ENCODE results near the gene SYNPO2. TPM values are rescaled to one million over a fixed set of nuclear protein-coding genes. Genes with fewer than 3 reads are reported as not detected.
"Not testable (repeated sequence)": the region's sequence is repeated elsewhere in the genome, so short reads cannot be mapped to it uniquely, and the experiment has no call there.

SYNPO2 gene
- total RNA-seq, 1 donor from 2014 or later: 26.2 TPM

DNA sequence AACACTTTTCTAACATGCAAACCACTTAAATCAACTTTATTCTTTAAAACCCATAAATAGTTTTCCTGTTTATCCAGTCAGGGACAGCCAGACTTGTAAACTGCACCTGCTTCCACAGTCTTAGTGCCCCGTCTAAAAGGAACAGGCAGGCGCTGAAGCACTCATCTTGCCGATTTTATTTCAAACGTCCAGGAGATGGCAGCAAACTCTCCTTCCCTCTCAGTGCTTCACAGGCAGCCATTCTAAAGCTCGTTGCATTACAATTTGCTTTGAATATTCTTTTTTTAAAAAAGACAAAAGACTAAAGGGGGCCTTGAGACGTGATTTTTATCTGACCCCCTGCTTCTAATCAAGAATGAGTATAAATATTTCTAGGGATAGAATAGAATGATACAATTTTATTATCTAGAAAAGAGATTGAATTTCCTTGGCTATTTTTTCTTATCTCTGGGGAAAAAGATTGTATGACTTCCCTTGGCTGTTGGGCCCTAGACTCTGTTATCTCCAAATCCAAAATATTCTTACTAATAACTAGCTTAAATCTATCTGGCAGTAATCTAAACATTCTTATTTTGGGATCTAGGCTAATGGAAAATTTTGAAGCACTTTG lies 153.4 kb downstream of the SYNPO2 start:
- Histone ChIP-seq H3K27me3 (ENCODE audit: low read depth) (no peaks in the 10 kb centered on the region), H3K36me3 (no peaks in the 10 kb centered on the region), H3K4me1 (peaks cover 40% of the 10 kb centered on the region), H3K4me3 (no peak overlapping the region), H3K27ac (peak overlapping the region; percentile 54), H3K9me3 (no peaks in the 10 kb centered on the region)
- DNase-seq (no peak), ATAC-seq (peak; percentile 88 to 92)
- TF ChIP-seq, protein P1, sequence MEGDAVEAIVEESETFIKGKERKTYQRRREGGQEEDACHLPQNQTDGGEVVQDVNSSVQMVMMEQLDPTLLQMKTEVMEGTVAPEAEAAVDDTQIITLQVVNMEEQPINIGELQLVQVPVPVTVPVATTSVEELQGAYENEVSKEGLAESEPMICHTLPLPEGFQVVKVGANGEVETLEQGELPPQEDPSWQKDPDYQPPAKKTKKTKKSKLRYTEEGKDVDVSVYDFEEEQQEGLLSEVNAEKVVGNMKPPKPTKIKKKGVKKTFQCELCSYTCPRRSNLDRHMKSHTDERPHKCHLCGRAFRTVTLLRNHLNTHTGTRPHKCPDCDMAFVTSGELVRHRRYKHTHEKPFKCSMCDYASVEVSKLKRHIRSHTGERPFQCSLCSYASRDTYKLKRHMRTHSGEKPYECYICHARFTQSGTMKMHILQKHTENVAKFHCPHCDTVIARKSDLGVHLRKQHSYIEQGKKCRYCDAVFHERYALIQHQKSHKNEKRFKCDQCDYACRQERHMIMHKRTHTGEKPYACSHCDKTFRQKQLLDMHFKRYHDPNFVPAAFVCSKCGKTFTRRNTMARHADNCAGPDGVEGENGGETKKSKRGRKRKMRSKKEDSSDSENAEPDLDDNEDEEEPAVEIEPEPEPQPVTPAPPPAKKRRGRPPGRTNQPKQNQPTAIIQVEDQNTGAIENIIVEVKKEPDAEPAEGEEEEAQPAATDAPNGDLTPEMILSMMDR (IDR thresholded peaks at IDR 0.05): peak; percentile 59
- intact Hi-C loops (cut with DNase I): loop anchor here (5.0 kb wide), 1 partner anchor 245 kb away; no protein-coding TSS in a partner anchor

DNA sequence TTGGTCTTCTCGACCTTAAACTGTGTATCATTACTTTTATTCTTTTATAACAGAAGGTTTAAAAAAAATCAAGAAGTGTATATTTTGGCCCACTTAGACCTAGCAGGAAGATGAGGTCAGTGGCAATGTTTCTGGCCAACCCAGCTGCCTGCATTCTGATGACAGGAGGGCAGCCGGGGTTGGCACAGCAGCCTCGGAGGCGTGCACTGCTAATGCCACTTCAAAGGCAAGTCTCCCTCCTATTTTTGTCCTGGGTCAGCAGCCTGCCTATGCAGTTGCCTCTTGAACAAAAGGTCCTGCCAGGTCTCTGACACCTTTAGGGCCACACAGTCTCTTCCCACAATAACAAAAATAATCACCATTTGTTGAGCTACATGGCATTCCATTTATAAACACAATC lies 157.6 kb downstream of the SYNPO2 start:
- no peaks in the 10 kb centered on the region for H3K27me3 ChIP-seq (ENCODE audit: low read depth)
- TF ChIP-seq, protein P1 (IDR thresholded peaks at IDR 0.05): no peak
- H3K36me3 ChIP-seq: no peaks in the 10 kb centered on the region
- no peak overlapping the region for H3K4me3 ChIP-seq
- ATAC-seq: peak; percentile 76 to 82
- H3K9me3 ChIP-seq: no peaks in the 10 kb centered on the region
- intact Hi-C loops (cut with DNase I): no loop called here
- H3K4me1 ChIP-seq: peaks cover 22% of the 10 kb centered on the region
- no peak overlapping the region for H3K27ac ChIP-seq
- peak; percentile 62 for DNase-seq

DNA sequence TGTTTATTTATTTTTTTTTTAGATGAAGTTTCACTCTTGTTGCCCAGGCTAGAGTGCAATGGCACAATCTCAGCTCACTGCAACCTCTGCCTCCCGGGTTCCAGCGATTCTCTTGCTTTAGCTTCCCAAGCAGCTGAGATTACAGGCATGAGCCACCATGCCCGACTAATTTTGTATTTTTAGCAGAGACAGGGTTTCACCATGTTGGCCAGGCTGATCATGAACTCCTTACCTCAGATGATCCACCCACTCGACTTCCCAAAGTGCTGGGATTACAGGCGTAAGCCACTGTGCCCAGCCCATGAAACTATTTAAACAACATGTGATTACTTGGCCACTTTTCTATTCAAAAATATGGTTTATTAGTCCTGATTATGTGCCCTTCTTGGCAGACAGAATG lies 158.4 kb downstream of the SYNPO2 start:
- H3K9me3 ChIP-seq: not testable (repeated sequence)

DNA sequence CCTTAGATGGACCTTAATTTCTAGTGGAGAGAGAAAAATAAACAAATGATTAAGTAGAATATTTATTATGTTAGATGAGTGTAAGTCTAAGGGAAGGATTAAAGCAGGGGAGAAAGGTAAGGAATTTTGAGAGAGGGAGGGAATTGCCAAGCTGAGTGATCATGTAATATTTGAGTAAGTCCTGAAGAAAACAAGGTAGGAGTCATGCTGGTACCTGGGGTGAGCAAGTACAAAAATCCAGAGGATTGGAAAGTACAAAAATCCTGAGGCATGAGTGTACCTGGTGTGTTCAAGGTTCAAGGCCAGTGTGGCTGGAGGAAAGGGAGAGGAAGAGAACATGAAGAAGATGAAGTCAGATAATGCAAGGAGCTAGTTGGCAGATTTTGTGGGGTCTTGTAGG lies 159.8 kb downstream of the SYNPO2 start:
- TF ChIP-seq, protein P1 (IDR thresholded peaks at IDR 0.05): no peak
- ATAC-seq: no peak
- H3K27me3 ChIP-seq (ENCODE audit: low read depth): no peaks in the 10 kb centered on the region
- no peaks in the 10 kb centered on the region for H3K36me3 ChIP-seq
- intact Hi-C loops (cut with DNase I): no loop called here
- no peaks in the 10 kb centered on the region for H3K9me3 ChIP-seq
- no peak overlapping the region for H3K27ac ChIP-seq
- H3K4me1 ChIP-seq: peaks cover 10% of the 10 kb centered on the region
- no peak overlapping the region for H3K4me3 ChIP-seq
- no peak for DNase-seq

More for the DNA sequence above, 158.4 kb downstream of the SYNPO2 start:
- H3K27ac ChIP-seq; H3K27me3 ChIP-seq (ENCODE audit: low read depth); intact Hi-C loops (cut with DNase I); H3K36me3 ChIP-seq; H3K4me3 ChIP-seq; DNase-seq; ATAC-seq: not testable (repeated sequence)
- H3K4me1 ChIP-seq: peaks cover 15% of the 10 kb centered on the region

DNA sequence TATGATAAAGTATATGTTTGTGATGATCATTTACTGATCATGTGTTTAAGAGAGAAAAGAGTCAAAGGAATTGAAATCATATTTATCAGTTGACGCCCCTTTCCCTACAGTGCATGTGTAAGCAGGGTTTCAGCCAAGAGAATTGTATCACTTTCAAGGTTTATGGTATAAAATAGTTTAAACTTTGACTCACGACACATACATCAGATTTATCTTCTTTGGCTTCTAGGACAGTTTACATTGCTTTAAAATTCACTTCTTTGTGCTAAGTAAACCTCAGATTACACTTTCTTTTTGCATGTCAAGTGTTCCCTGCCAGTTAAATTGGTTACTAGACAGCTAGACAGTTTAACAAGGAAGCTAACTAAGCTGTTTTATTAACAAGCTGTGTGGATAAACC lies 160.7 kb downstream of the SYNPO2 start:
- Histone ChIP-seq H3K4me1 (peaks cover 10% of the 10 kb centered on the region), H3K27me3 (ENCODE audit: low read depth) (no peaks in the 10 kb centered on the region), H3K9me3 (no peaks in the 10 kb centered on the region), H3K36me3 (no peaks in the 10 kb centered on the region), H3K27ac (no peak overlapping the region), H3K4me3 (no peak overlapping the region)
- TF ChIP-seq, protein P1 (IDR thresholded peaks at IDR 0.05): no peak
- DNase-seq (no peak), ATAC-seq (no peak)
- intact Hi-C loops (cut with DNase I): no loop called here

DNA sequence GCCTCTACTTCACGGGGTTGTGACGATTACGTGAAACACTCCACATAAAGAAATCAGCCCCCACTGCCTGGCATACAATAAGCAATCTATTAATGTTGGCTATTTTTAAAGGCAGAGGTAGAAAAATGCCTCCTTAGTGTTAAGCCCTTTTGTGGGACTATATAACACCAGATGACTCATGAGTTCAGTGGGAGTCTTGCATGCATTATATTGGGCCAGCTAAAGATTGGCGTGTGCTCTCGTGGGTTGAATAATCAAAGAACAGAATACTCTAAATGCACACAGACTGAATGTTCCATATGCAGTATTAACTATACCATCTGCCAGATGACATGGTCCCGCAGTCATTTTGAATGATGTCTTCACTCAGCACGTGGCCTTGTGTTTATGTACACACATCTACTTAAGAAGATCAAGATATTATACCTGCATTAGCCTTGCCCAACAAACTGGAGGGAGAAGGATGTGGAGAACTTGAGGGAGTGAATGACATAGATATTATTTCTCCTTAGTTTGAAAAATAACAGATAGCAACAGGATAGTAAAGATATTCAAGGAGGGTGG lies 162.0 kb downstream of the SYNPO2 start:
- Histone ChIP-seq H3K27ac (no peak overlapping the region), H3K36me3 (no peaks in the 10 kb centered on the region), H3K27me3 (ENCODE audit: low read depth) (no peaks in the 10 kb centered on the region), H3K4me1 (peaks cover 10% of the 10 kb centered on the region), H3K9me3 (no peaks in the 10 kb centered on the region), H3K4me3 (no peak overlapping the region)
- TF ChIP-seq, protein P1 (IDR thresholded peaks at IDR 0.05): no peak
- ATAC-seq (no peak), DNase-seq (no peak)
- intact Hi-C loops (cut with DNase I): no loop called here

All from lower lobe of right lung (tissue), 2 donors.